Left ventricle myocardium inferior (tissue), 1 donor: Measurements from ENCODE around the gene EEFSEC. TPM values are rescaled to one million over a fixed set of nuclear protein-coding genes. Genes with fewer than 3 reads are reported as not detected.

ENCODE experiments used
- DNase-seq: peaks from one replicate; pipeline ENCODE4 v3.0.0-alpha.2; 2020
- H3K27ac ChIP-seq: fragments of 200-600 bp; replicated peaks from 2 replicates; pipeline ENCODE4 v1.8.0; 2021
- H3K27me3 ChIP-seq: fragments of 200-600 bp; 2 replicates; pipeline ENCODE4 v1.8.0; 2021; ENCODE audit warnings: low read depth
- H3K36me3 ChIP-seq: fragments of 200-600 bp; 2 replicates; pipeline ENCODE4 v1.8.0; 2021
- H3K4me1 ChIP-seq: fragments of 200-600 bp; 2 replicates; pipeline ENCODE4 v1.8.0; 2021
- H3K4me3 ChIP-seq: fragments of 200-600 bp; 2 replicates; pipeline ENCODE4 v1.8.0; 2021; ENCODE audit warnings: mild to moderate bottlenecking, moderate library complexity
- H3K9me3 ChIP-seq: fragments of 200-600 bp; replicated peaks from 2 replicates; pipeline ENCODE4 v1.8.0; 2021
- intact Hi-C: fragments of 100-400 bp; cut with micrococcal nuclease; formaldehyde crosslinking; loops from one replicate; pipeline ENCODE4 v1.11.0; 2022
- total RNA-seq: library from RNA; stranded (reverse); fragmentation: NEBNext Ultra II Directional; extraction: Animal tissue kit (Norgen Biotek cat#: 25700); gene quantifications from one replicate; pipeline ENCODE4 v1.2.1, GENCODE V29; 2021
- TF ChIP-seq, protein P1 (sequence below): fragments of 200-600 bp; IDR thresholded peaks from 2 replicates; pipeline ENCODE4 v1.8.0; 2021; ENCODE audit warnings: antibody characterized with exemption, mild to moderate bottlenecking, borderline replicate concordance
- donor health status: DM: no; HTN: yes; CAD: no; lungs with severe emphysema.

Gene EEFSEC
- total RNA-seq, 1 donor from 2014 or later: 23.7 TPM

GRCh38 chr3:128327606-128328031 is 174.3 kb downstream of the EEFSEC start:
- H3K4me3 ChIP-seq: no peak overlapping the region
- H3K9me3 ChIP-seq: no peaks in the 10 kb centered on the region
- TF ChIP-seq, protein P1, sequence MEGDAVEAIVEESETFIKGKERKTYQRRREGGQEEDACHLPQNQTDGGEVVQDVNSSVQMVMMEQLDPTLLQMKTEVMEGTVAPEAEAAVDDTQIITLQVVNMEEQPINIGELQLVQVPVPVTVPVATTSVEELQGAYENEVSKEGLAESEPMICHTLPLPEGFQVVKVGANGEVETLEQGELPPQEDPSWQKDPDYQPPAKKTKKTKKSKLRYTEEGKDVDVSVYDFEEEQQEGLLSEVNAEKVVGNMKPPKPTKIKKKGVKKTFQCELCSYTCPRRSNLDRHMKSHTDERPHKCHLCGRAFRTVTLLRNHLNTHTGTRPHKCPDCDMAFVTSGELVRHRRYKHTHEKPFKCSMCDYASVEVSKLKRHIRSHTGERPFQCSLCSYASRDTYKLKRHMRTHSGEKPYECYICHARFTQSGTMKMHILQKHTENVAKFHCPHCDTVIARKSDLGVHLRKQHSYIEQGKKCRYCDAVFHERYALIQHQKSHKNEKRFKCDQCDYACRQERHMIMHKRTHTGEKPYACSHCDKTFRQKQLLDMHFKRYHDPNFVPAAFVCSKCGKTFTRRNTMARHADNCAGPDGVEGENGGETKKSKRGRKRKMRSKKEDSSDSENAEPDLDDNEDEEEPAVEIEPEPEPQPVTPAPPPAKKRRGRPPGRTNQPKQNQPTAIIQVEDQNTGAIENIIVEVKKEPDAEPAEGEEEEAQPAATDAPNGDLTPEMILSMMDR: no peak
- no peaks in the 10 kb centered on the region for H3K27me3 ChIP-seq
- peaks cover 9% of the 10 kb centered on the region for H3K4me1 ChIP-seq
- no peaks in the 10 kb centered on the region for H3K36me3 ChIP-seq
- no peak for DNase-seq
- H3K27ac ChIP-seq: no peak overlapping the region
- intact Hi-C loops: no loop called here

DNA sequence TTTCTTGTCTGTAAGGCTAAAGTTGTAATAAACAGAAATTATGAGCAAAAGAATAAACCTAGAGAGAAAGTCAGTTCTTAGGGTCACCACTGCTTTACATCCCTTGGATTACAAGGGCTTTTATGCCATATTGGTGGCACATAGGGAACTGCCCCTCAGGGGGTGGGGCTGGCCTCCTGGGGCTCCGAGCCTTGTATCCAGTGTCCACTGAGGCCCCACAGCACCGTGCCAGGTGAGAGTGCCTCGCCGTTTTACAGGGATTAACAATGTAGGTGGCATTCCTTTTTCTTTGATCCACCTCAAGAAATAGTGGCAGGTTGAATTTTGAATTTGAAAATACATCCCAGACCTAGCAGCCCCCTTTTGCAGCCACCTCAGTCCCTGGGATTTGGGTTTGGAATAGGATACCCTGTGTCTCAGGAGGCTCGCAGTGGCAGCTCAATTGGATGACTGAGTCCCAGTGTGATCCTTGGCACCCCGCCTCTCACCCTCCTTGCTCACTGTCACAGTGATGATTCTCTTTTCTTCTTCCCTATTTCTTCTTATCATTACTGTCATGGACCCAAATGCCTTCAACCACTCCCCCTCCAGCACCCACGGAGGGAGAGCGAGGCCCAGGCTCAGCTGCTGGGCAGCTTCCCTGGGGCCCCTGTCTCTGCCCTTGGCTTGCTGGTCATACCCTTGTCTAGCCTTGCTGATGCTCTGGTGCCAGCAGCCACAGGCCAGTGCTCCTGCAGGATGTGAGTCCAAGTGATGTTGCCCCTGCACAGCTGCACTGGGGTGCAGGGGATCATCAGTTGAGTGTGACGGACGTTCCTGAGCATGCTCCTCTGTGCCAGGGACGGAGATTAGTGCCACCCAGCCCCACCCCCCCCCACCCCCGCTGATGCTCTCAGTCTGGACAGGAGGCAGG is 175.5 kb downstream of the EEFSEC start:
- Histone ChIP-seq H3K27ac (no peak overlapping the region), H3K4me1 (peaks cover 1% of the 10 kb centered on the region), H3K27me3 (no peaks in the 10 kb centered on the region), H3K36me3 (peaks cover 5% of the 10 kb centered on the region), H3K9me3 (no peaks in the 10 kb centered on the region), H3K4me3 (no peak overlapping the region)
- TF ChIP-seq, protein P1: no peak
- no peak for DNase-seq
- intact Hi-C loops: no loop called here

DNA sequence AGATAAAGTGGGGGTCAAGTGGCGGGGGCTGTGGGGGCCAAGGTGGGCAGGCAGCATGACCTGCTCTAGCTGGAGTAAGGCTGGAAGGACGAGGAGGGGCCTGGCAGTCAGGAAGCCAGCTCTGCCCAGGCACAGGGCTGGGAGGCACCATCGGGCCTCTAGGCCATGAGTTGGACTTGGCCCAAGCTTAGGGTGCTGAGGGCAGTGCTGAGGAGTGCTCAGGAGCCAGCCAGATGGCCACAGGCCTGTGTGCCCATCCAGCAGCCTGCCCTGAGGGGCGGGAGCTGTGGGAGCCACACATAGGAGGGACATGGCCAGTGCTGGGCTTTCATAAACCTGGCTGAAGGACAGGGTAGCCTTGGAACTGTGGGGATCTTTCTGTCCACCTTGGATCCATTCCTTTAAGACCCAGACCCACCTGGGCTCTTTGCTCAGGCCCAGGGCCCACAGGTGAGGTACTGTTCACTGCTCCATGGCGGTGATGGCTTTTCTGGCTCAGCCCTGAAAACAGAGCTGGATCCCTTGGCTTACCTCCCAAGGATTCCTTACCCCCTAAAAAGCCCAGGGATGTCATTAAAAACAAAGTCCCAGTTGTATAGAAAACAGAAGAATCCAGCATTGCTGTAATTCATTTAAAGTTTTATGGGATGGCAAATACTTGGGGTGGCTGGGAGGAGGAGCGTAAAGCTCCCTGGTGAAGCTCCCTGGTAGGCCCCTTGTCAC is 176.4 kb downstream of the EEFSEC start:
- Histone ChIP-seq H3K4me3 (no peak overlapping the region), H3K9me3 (no peaks in the 10 kb centered on the region), H3K27ac (no peak overlapping the region), H3K27me3 (no peaks in the 10 kb centered on the region), H3K4me1 (no peaks in the 10 kb centered on the region), H3K36me3 (peaks cover 7% of the 10 kb centered on the region)
- intact Hi-C loops: no loop called here
- no peak for DNase-seq
- TF ChIP-seq, protein P1: no peak

- Histone ChIP-seq H3K27ac (no peak overlapping the region), H3K4me3 (no peak overlapping the region), H3K27me3 (no peaks in the 10 kb centered on the region), H3K36me3 (peaks cover 7% of the 10 kb centered on the region), H3K4me1 (no peaks in the 10 kb centered on the region), H3K9me3 (no peaks in the 10 kb centered on the region)
- DNase-seq: no peak
- TF ChIP-seq, protein P1: no peak
- intact Hi-C loops: no loop called here
Measured at GRCh38 chr3:128330214-128330842, 177.0 kb downstream of the EEFSEC start.

GRCh38 chr3:128334086-128334645 is 180.9 kb downstream of the EEFSEC start:
- Histone ChIP-seq H3K4me3 (no peak overlapping the region), H3K4me1 (peaks cover 23% of the 10 kb centered on the region), H3K27me3 (no peaks in the 10 kb centered on the region), H3K27ac (no peak overlapping the region), H3K9me3 (no peaks in the 10 kb centered on the region), H3K36me3 (peaks cover 14% of the 10 kb centered on the region)
- intact Hi-C loops: no loop called here
- DNase-seq: no peak
- TF ChIP-seq, protein P1: no peak
